H1 (cell line): Measurements from ENCODE around the gene AVPR1B. TPM values are rescaled to one million over a fixed set of nuclear protein-coding genes. Genes with fewer than 3 reads are reported as not detected.

Experiments
- CREB1 ChIP-seq: IDR thresholded peaks from 2 replicates; pipeline ENCODE4 v1.6.1; 2012; ENCODE audit warnings: inconsistent platforms
- EGR1 ChIP-seq: IDR thresholded peaks from 2 replicates; pipeline ENCODE4 v1.6.1; 2011; ENCODE audit warnings: low read depth, low read length, borderline replicate concordance
- polyA plus RNA-seq, 7 experiments: library from polyadenylated mRNA; depleted of rRNA in 3 of 7; stranded (reverse) in 5 of 7; unstranded in 2 of 7; fragments of >200 nt in 5 of 7; fragments of 200-250 nt in 2 of 7; gene quantifications; 1 replicate in 5 of 7; 2 replicates in 1 of 7; 4 replicates in 1 of 7; pipeline versions ENCODE4 v1.2.1 to v1.2.3, GENCODE V29; 2011 to 2013; ENCODE audit warnings: missing spikeins in 2 of 7, mixed read lengths in 2 of 7
- total RNA-seq: library from RNA; stranded (reverse); fragmentation: NEBNext Ultra II Directional; extraction: Animal tissue kit (Norgen Biotek cat#: 25700); gene quantifications from 2 replicates; pipeline ENCODE4 v1.2.1, GENCODE V29; 2021

Gene AVPR1B
- total and polyA plus RNA-seq, 2 of the 8 experiments (the other 6 are each of a cell fraction or from before 2014, with no cell fraction given), result 0.29 to 0.50 TPM

DNA sequence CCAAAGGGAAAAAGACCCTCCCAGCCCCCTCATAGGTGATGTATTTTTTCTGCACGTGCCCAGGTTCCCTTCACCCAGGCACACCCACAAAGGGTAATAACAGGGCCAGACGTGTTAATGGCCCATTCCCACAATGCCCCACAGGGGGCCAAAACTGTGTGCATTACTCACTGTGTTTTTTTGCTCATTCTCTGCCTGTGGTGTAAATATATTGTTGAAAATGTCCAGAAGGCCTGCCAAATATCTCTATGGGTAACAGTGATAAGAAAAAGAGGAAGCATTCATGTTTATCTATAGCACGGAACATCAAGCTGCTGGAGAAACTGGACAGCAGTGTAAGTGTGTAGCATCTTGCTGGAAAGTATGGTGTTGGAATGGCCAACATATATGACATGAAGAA is 42.3 kb downstream of the AVPR1B start (continued):
- no peak for TF ChIP-seq CREB1
- no peak for TF ChIP-seq EGR1
